Fibroblast of peridontal ligament (primary cell): Measurements from ENCODE around the gene CD93.

Experiments
- DNase-seq: peaks from one replicate; pipeline ENCODE4 v3.0.0-alpha.2; 2010; ENCODE audit errors: extremely low read depth

The CD93 gene

DNA sequence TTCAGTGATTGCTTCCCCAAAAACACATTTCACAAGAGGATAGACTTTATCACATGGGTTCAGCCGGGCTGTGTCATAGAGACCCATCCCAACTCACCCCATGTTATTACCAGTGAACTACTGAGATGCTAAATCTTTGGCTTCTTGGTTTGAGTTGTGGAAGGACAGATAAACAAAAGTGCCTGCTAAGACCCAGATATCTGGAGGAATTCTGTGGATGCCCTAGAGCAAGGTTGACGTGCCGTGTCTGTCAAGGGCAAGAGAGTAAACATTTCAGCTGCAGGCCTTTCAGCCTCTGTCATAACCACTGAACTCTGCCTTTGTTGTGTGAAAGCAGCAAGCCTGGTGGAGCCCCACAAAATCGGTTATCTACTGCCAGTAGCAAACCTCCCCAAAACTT is 25.5 kb downstream of the CD93 start:
- DNase-seq, result no peak

DNA sequence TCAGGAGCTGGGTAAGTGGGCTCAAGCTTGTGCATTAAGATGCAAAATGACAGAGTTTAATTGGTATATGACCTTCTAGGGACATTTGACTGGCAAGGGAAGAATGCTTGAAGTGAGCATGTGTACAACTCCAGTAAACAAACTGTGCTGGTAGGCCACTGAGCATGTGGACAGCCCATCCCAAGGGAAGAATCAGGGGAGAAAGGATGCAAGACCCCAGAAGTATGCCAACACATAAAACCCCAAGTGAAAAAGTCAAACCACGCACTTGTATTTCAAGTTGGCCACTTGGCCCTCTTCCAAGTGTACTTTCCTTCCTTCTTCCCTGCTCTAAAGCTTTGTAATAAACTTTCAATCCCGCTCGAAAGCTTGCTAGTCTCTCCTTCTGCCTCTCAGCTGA is 26.3 kb downstream of the CD93 start:
- DNase-seq, result peak; percentile 20

DNA sequence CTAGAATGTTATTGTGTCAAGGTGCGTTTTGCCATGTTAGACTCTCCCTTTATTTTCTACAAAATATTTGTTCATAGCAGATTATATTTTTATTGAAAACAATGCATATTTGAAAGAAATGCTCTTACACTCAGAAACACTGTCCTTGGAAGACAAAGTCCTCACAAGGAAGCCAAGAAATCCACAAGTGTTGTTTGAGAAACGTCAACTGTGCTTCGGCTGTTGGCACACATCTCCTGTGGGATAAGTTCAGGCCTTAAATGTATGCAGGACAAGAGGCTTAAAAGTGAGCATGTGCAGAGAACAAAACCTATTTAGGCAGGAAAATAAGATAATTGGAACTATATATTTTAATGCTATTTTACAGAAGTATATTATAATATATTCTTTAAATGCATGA is 27.1 kb downstream of the CD93 start:
- no peak for DNase-seq

DNA sequence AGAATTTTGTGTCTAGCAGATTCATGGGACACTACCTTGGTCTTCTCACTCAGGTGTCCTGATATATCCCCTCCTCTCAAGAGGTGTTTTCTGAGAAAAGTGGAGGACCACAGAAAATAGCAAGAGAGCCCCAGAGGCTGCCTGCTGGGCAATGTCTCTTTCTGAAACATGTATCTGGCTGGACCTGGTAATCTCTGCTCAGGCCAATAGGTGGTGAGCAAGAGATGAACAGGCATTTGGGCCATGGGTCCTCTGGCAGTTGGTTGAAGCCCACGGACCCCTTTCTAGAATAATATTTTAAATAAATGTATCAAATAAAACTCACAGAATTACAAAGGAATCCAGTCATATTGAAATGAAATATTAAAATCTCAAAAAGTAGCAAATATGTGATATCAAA is 27.9 kb downstream of the CD93 start:
- no peak for DNase-seq

DNA sequence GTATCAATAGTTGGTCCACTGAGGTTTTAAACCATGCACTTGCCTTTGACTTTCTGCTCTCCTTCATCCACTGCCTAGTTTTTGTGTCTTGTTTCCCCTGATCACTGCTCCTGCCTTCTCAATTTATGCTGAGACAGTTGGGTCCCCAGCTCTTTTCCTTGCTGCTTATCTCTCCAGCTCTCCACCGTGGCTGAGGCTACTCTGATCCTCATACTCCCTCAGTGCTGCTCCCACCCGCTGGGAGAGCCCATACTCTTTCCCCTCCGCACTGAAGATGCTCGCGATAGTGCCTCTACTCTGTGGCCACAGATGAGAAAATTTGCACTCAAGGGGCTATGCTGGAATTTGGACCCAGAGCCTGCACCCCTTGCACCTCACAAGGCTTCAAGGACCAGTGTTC is 33.2 kb downstream of the CD93 start:
- DNase-seq, result no peak

DNA sequence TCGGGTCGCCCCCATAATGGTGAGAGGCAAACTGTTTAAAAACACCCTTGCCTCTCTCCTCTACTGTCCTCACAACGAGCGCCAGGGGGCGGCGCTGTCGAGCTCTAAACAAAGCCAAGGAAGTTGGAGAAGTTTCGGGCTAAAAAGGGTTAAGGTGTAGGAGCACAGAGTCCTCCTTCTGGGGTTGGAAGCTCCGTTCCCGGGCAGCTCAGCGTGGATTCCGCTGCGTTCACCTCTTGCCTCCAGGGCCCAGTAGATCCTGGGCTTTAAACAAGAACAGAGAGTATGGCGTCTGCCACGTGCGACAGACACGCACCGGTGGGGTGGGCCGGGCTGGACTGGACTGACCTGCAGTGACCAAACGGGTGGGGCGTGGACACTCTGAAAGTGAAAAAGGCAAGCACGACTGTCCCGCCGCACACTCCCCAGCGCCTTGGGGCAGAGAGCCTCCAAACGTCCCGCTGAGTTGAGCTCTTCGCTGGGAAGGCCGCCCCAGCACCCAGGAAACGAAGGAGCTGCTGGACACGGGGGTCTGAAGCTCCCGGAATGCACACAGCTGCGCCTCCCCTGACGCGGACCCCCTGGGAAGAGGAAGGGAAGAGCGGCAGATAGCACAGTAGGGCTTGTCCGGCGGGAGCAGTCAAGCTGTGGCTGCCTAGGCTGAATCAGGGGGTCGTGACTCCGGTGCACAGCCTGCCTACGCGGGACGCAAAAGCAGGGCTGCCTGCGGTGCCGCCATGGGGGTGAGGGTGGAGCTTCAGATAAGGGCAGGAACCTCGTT is 35.1 kb downstream of the CD93 start:
- peak; percentile 91 for DNase-seq

DNA sequence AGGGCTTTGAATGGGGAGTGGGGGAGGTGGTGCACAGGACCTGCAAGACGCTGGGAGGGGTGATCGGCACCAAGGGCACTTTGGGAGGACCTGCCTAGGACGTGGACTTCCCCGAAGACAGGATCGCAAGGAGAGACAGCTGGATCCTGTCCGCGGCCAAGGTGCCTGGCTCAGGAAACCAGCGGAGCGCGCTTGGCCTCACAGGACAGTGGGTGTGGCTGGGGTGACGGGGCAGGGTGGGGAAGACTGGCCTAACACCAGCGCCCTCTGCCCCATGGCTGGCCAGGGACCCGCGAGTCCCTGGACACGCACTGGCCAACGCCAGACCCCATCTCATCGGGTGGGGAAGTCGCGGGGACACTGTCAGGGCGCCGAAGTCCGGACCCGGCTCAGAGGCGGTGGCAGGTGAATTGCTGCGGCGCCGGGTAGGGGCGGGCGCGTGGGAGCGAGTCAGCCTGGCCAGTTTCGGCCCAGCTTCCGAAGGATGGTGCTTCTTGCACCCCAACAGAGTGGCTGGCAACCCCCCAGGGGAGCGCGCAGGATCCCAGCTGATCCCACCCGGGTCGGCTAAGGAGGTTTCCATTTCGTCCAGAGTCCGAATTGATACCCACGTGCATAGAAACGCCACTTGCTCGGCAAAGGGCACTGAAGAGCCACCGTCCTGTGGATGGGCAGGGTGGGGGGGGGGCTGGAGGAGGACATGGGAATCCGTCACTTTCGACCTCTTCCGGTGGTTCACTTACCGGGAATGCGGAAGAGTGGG is 35.9 kb downstream of the CD93 start:
- DNase-seq, result no peak

DNA sequence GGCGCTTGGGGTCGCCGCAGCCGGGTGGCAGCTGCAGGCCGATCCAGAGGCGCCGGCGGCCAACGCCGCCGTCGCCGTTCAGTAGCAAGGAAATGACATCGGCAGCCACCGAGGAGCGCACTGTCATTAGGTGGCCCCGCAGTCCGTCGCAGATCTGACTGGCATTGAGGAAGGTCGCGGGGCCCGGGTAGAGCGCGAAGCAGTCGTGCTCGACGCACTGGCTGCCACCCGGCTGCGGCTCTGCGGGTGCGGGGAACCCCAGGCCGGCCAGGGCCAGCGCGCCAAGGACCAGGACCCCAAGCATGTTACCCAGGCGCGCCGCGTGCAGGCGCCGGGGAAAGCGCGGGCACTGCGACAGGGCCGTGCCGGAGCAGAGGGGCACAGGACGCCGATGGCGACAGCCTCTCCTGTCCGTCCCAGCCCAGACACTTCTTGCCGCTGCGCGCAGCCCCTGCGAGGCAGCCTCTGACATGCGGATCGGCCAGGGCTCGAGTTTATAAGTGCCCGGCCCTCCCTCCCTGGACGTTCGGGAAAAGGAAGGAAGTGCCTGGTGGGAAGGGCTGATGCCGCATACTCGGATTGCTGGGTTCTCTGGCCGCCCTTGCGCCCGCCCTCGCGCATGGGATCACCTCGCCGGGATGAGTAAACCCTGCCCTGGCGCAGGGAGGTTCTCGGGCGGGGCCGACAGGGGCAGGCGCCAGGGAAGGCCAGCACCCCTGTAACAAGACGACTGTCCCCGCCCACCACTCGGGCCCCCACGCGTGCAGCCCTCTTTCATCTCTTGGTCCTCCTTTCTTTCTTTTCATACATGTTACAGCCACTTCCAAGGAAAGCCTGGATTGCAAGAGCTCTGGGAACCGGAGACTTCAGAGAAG is 36.7 kb downstream of the CD93 start, which contains the start of gene THBD:
TSS of gene THBD (minus strand) at position 472 of the 875 bp plus-strand sequence. CDS start at position 304, 168 bp downstream.
- DNase-seq, result peak; percentile 54

DNA sequence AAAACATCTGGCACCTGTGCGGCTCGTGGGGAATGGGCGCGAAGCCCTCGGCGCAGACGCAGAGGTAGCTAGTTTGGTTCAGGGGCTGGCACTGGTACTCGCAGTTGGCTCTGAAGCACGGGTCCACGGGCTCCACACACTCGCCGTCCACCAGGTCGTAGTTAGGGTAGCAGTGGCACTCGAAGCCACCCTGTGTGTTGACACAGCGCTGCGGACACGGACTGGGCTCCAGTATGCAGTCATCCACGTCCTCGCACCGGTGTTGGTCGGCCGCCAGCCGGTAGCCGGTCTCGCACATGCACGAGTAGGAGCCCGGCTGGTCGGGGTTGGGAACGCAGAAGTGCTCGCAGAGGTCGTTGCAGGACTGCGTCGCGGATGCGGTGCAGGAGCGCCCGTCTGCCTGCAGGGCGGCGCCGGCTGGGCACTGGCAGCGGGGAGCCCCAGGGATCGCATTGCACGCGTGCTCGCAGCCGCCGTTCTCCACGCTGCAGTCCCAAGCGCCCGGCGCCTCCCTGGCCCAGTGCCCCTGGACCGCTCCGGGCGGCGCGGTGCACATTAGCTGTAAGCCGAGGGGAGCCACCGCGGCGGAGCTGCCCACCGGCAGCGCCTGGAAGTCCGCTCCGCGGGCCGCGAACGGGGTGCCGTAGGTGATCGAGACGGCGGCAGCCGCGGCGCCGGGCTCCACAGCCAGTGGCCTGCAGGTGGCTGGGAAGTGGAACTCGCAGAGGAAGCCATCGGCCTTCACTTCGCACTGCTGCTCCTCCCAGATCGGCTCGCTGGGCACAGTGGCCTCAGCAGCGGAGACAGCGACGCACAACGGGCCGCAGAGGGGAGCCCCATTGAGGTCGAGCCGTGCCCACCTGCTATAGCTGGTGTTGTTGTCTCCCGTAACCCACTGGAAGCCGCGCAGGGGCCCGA is 37.6 kb downstream of the CD93 start:
- DNase-seq, result peak; percentile 8

DNA sequence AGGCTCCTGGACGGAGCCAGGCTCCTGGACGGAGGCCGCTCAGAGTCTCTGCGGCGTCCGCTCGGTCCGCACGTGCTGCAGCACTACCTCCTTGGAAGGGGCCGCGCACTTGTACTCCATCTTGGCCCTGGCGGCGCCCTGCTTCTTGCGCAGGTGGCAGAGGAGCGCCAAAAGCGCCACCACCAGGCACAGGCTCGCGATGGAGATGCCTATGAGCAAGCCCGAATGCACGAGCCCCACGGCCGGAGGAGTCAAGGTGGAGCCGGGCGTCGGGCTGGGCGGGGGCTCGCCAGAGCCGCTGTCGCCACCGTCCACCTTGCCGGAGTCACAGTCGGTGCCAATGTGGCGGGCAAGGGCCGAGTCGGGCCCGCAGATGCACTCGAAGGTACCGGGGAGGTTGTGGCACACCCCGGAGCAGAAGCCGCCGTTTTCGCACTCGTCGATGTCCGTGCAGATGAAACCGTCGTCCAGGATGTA is 38.3 kb downstream of the CD93 start:
- DNase-seq, result no peak

DNA sequence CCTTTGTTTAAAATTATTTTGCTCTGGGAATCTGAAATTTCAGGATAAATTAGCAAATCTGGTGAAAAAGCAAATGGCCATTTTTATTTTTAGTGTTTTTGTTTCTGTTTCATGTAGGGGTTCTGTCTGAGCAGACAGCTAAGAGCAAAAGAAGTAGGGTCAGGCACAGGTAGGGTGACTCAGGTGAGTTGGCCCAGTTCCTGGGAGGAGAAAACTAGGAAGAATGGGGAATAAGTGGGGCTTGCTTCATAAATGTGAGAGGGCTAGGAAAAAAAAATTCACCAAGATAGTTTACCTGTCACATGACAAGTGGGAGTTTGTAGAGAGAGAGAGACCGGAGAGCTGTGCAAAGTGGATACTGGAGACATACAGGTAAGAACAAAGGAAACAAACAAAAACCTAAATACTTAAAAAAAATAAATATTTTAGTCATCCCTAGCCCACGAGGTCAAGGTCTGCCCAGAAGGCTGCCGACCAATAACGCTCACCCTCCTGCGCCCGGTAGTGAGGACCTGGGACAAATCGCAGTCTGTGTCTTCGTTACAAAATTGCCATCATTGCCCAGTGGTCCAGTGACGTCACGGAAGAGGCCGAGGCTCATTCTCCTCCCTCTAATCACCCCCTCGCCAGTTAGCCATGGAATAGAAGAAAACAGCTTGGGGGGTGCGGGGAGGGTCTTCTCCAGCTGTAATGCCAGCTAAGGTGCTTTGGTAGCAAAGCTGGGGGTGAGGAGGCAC is 39.0 kb downstream of the CD93 start:
- no peak for DNase-seq

DNA sequence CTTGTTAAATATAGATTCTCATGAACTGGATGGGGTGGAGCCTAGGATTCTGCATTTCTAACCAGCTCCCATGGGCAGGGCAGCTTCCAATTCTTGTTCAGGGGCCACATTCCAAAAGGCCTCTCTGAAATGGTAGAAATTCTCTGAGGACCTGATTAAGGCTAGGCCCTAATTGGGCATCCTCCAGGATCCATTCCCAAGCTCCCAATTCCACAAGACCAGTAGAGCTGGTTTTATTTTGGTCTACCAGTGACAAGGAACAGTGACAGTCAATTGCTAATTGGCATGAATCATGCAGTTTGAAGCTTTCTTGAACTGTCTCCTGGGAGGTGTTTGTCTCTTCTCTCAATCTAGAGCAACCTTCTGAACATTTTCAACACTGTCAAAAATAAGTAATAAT is 39.7 kb downstream of the CD93 start:
- DNase-seq, result no peak

DNA sequence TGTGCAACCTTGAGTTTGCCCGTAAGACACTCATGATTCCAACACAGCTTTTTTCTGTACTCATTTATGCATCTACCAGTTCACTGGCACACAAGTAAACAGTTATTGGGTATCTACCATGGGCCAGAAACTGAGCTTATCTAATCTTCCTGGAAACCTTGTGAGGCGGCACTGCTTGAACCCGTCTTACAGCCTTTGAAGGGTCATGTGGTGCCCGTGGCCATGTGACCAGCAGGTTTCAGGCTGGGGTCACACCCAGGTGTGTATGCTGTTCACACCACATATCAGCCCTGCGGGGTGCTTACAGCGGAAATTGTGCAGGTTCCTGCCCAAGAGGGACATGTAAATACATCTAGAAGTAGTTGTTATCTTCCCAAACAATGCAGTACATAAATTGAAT is 42.7 kb downstream of the CD93 start:
- no peak for DNase-seq

DNA sequence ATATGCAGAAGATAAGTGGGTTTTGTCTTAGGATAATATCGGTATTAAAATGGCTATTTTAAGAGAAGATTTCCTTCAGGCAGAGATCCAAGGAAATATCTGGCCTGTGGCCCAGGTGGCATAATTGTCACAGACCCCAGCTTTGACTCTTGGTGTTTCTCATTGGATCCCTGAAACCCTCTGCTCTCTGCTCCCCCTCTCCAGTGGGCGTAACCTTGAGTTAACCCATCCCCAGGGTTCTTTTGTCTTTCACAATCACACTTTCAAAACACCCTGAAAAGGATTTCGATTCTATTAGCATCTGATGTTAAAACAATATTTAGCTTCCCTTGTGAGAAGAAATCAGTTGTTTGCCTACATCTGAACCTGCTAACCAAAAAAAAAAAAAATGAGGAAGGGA is 43.9 kb downstream of the CD93 start:
- DNase-seq, result no peak

DNA sequence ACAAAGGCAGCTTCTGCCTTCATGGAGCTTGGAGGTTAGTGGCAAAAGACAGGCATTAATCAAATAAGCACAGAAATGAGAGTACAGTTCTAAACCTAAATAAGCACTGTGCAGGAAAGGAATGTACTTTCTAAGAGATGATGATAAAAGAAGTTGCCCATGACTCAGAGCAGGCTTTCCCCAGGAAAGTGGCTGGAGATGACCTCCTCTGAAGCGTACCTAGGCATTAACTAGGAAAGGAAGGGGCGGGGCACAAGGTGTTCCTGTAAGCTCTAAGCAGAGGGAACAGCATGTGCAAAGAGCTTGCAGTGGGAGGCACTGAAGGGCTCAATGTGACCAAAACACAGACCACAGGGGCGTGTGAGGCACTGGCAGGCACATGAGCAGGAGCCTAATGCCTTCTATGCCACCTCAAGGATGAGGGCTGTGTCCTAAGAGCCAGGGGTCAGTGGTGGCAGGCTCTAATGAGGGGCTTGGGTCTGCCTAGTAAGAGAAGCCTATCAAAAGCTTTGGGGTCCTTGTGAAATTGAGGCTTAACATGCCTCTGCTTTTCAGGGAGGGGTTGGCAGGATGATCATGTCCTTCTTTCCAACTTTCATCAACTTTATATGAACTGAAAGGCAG is 46.1 kb downstream of the CD93 start:
- DNase-seq, result no peak

DNA sequence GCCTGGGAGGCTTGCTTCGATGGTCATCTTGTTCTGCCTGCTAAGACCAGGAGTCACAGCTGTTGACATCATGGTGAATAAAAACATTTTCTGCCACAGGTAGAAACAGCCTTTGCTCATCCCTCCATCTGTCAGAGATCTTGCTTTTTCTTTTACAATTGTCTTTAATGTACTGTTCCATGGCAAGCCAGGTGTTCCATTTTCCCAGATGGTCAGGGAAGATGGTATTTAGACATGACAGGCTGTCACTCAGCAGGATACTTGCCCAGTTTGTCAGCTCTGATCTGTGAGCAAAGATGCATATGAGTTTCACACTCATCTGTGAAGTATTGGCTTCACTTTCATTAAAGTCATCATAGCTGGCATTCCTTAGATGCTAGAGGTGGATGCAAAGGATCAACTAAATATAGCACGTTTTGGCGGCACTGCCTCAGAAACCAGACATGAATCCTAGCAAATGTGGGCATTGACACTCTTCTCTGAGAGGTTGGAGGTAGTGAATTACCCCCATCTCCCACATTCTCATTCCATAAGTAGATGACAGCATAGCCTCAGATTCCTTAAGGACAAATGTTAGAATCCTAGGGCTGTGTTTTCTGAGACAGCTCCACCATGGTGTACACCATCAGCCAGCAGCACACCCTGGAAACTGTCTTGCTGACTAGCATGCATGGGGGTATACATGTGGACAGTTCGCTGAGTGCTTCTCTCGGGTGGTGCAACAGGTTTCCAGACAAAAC is 46.8 kb downstream of the CD93 start:
- no peak for DNase-seq

DNA sequence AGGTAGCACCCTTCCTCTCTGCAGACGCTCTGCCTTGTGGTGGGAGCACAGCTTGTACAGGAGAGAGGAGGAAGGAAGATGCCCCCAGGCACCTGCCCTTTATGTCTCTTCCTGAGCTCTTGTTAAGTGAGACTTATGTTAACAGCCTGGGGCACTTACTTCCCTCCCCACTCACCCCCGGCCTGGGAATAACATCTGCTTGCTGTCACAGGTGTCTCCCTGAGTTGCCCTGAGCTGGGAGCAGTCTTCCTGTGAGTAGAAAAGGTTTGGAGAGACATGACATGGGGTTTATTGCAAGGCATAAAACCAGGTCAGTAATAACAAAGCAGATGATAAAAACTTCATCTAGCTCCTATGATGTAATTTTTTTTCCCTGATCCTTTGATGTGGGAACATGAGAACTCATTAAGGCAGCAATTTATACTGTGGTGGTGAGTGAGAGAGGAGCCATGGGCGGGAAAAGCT is 49.1 kb downstream of the CD93 start:
- DNase-seq, result no peak

DNA sequence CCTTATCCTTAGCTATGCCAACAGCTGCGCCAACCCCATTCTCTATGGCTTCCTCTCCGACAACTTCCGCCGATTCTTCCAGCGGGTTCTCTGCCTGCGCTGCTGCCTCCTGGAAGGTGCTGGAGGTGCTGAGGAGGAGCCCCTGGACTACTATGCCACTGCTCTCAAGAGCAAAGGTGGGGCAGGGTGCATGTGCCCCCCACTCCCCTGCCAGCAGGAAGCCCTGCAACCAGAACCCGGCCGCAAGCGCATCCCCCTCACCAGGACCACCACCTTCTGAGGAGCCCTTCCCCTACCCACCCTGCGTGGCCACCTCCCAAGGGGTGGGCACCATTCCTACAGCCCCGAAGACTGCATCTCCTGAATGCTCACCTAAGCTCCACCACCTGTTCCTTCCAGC is 49.8 kb downstream of the CD93 start:
- no peak for DNase-seq

DNA sequence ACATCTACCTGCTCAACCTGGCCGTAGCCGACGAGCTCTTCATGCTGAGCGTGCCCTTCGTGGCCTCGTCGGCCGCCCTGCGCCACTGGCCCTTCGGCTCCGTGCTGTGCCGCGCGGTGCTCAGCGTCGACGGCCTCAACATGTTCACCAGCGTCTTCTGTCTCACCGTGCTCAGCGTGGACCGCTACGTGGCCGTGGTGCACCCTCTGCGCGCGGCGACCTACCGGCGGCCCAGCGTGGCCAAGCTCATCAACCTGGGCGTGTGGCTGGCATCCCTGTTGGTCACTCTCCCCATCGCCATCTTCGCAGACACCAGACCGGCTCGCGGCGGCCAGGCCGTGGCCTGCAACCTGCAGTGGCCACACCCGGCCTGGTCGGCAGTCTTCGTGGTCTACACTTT is 50.4 kb downstream of the CD93 start:
- DNase-seq, result no peak
